ENCODE results near the gene KRTAP10-6.

Gene KRTAP10-6

GRCh38 chr21:44557491-44558328 is 34.6 kb downstream of the KRTAP10-6 start:
- H3K27ac ChIP-seq, result no peak overlapping the region

GRCh38 chr21:44556879-44557278 is 35.4 kb downstream of the KRTAP10-6 start:
- H3K27ac ChIP-seq, result no peak overlapping the region
- H3K36me3 ChIP-seq, result no peaks in the 10 kb centered on the region
- no peaks in the 10 kb centered on the region for H3K27me3 ChIP-seq (ENCODE audit: insufficient read depth, low read depth, severe bottlenecking)
- TF ChIP-seq, protein P1, sequence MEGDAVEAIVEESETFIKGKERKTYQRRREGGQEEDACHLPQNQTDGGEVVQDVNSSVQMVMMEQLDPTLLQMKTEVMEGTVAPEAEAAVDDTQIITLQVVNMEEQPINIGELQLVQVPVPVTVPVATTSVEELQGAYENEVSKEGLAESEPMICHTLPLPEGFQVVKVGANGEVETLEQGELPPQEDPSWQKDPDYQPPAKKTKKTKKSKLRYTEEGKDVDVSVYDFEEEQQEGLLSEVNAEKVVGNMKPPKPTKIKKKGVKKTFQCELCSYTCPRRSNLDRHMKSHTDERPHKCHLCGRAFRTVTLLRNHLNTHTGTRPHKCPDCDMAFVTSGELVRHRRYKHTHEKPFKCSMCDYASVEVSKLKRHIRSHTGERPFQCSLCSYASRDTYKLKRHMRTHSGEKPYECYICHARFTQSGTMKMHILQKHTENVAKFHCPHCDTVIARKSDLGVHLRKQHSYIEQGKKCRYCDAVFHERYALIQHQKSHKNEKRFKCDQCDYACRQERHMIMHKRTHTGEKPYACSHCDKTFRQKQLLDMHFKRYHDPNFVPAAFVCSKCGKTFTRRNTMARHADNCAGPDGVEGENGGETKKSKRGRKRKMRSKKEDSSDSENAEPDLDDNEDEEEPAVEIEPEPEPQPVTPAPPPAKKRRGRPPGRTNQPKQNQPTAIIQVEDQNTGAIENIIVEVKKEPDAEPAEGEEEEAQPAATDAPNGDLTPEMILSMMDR (IDR thresholded peaks at IDR 0.05; ENCODE audit: low read depth, low read length), result no peak
- H3K9me3 ChIP-seq (ENCODE audit: severe bottlenecking), result peaks cover 13% of the 10 kb centered on the region
- no peak for DNase-seq
- no peak overlapping the region for H3K4me3 ChIP-seq (ENCODE audit: low read depth, low read length)

More at GRCh38 chr21:44557491-44558328, 34.6 kb downstream of the KRTAP10-6 start:
- Histone ChIP-seq H3K9me3 (ENCODE audit: severe bottlenecking) (peaks cover 13% of the 10 kb centered on the region), H3K27me3 (ENCODE audit: insufficient read depth, low read depth, severe bottlenecking) (no peaks in the 10 kb centered on the region), H3K4me3 (ENCODE audit: low read depth, low read length) (no peak overlapping the region), H3K36me3 (no peaks in the 10 kb centered on the region)
- no peak for DNase-seq
- TF ChIP-seq, protein P1 (IDR thresholded peaks at IDR 0.05; ENCODE audit: low read depth, low read length), result no peak

- TF ChIP-seq, protein P1 (IDR thresholded peaks at IDR 0.05; ENCODE audit: low read depth, low read length), result no peak
- no peaks in the 10 kb centered on the region for H3K27me3 ChIP-seq (ENCODE audit: insufficient read depth, low read depth, severe bottlenecking)
Observed at GRCh38 chr21:44555200-44555875, 37.0 kb downstream of the KRTAP10-6 start.

GRCh38 chr21:44552681-44553080 is 39.6 kb downstream of the KRTAP10-6 start:
- peaks cover 15% of the 10 kb centered on the region for H3K9me3 ChIP-seq (ENCODE audit: severe bottlenecking)
- no peak for DNase-seq
- no peaks in the 10 kb centered on the region for H3K27me3 ChIP-seq (ENCODE audit: insufficient read depth, low read depth, severe bottlenecking)
- H3K27ac ChIP-seq, result no peak overlapping the region
- no peak overlapping the region for H3K4me3 ChIP-seq (ENCODE audit: low read depth, low read length)
- TF ChIP-seq, protein P1 (IDR thresholded peaks at IDR 0.05; ENCODE audit: low read depth, low read length), result no peak
- H3K36me3 ChIP-seq, result no peaks in the 10 kb centered on the region

More at GRCh38 chr21:44555200-44555875, 37.0 kb downstream of the KRTAP10-6 start:
- H3K9me3 ChIP-seq (ENCODE audit: severe bottlenecking), result peaks cover 13% of the 10 kb centered on the region
- no peaks in the 10 kb centered on the region for H3K36me3 ChIP-seq
- no peak overlapping the region for H3K4me3 ChIP-seq (ENCODE audit: low read depth, low read length)
- no peak for DNase-seq
- H3K27ac ChIP-seq, result no peak overlapping the region

GRCh38 chr21:44552136-44552535 is 40.2 kb downstream of the KRTAP10-6 start:
- H3K27ac ChIP-seq, result no peak overlapping the region
- TF ChIP-seq, protein P1 (IDR thresholded peaks at IDR 0.05; ENCODE audit: low read depth, low read length), result no peak
- H3K36me3 ChIP-seq, result no peaks in the 10 kb centered on the region
- peaks cover 20% of the 10 kb centered on the region for H3K9me3 ChIP-seq (ENCODE audit: severe bottlenecking)
- H3K4me3 ChIP-seq (ENCODE audit: low read depth, low read length), result no peak overlapping the region
- no peak for DNase-seq
- H3K27me3 ChIP-seq (ENCODE audit: insufficient read depth, low read depth, severe bottlenecking), result no peaks in the 10 kb centered on the region

Measured in WERI-Rb-1 (cell line).